GM18520 (cell line): ENCODE results near the gene TNFRSF14.
"Not testable (repeated sequence)": the region's sequence is repeated elsewhere in the genome, so short reads cannot be mapped to it uniquely, and the experiment has no call there.

Experiments used
- ATAC-seq: cut with Tn5 transposase; IDR thresholded peaks from one replicate; pipeline ENCODE4 v1.9.1; 2021; ENCODE audit not compliant: unreplicated experiment

TNFRSF14 gene

DNA sequence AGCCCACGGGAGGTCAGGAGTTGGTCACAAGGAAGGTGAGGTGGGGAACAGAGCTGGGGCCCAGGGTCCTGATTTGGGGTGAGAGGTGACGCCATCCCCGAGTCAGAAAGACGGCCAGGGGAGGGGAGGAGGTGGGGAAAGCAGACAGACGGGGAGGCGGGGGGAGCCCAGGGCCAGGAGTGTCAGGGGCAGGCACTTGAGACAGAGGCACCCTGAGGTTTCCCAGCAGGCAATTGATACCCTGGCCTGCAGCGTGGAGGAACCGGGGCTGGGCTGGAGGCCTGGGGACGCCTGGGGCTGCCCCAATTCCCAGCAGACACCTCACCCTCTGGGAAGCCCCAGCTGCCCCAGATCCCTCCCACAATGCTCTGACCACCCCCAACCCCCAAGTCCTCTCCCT, 3.1 kb upstream of the TNFRSF14 start:
- not testable (repeated sequence) for ATAC-seq

DNA sequence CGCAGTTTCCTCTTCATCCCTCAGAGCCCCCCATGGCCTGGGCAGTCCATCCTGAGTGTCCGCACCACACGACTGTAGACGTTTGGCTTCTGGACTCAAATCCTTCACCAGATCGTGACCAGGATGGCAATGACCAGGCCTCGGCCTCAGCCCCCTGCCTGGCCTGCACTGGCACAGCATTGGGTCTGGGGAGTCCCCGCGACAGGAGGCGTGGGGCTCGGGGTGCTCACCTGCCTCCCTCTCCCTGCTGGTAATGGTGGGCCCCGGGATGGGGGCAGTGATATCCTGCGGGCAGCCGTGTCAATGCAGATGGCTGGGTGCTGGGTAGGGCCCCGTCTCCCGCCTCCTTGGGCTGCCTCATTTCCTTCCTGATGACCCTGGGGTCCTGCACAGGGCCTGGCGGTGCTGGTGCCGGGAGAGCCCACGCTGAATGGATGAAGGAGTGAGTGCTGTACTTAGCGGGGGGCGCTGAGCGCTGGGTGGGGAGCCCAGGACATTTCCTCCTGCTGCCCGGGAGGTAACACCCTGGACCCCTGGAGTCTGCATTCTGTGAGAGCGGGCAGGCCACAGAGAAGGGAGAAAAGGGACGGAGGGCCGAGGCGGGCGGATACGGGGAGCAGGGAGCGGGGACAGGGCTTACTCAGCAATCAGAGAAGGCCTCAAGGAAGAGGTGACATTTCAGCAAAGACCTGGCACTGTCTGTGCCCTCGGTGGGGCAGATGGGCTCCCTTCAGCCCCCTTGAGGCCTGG, 2.1 kb upstream of the TNFRSF14 start:
- ATAC-seq: no peak

DNA sequence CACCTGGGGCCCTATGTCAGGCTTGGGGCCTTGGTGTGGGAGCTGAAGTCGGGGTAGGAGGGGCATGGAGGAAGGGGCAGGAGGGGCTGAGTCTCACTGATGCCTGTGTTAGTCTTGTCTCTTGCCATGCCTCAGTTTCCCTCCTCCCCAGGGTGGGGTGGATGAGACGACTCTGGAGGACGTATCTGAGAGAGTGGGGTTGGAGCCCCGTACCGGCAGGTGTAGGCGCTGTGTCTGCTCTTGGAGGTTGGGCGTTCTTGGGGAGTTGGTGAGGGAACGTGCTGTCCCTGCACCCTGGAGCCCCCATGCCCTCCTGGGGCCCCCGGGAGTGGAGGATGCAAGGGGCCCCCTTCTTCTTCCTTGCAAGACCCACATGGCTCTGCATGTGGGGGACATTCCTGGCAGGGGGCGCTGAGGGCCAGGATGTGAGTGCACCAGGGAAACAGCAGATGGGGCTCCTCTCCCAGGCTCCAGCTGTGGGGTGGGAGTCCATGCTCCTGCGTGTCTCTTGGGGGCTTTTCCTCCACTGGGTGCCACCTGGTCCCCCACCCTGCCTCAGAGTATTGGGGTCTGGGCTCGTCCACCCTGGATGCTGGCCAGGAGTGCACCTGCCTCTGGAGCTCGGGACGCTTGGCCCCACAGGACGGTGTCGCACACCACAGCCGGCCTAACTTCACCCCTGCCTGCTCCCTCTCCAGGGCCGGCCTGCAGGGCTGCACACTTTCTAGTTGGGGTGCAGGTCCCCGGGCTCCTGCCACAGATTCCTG, 1.4 kb upstream of the TNFRSF14 start:
- ATAC-seq: no peak

DNA sequence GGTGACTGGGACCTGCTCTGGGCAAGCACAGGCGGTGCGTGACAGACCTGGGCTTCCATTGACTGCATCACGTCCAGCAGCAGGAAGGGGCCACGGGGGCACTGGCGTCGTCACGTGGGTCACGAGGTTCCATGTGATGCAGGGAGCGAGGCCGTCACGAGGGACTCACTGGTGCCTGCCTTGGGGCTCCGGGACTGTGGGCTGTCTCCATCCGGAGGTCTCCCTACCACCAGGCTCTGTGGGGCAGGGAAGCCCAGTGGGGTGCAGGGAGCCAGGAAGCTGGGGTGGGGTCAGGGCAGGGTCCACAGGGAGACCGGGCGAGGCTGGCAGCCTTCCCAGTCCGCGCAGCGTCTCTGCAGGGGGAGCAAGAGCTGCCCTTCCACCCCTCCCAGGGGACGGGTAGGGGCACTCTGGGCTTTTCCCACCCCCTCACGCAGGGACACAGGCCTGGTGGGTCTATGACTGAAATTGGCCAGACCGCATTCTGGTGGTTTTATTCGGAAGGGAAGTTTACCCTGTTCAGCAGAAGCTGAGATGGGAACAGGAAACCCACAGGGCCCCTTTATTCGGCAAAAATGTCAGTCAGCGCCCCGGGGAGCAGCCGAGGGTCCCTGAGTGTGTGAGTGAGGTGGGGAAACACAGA, 416 bp upstream of the TNFRSF14 start:
- ATAC-seq: no peak

DNA sequence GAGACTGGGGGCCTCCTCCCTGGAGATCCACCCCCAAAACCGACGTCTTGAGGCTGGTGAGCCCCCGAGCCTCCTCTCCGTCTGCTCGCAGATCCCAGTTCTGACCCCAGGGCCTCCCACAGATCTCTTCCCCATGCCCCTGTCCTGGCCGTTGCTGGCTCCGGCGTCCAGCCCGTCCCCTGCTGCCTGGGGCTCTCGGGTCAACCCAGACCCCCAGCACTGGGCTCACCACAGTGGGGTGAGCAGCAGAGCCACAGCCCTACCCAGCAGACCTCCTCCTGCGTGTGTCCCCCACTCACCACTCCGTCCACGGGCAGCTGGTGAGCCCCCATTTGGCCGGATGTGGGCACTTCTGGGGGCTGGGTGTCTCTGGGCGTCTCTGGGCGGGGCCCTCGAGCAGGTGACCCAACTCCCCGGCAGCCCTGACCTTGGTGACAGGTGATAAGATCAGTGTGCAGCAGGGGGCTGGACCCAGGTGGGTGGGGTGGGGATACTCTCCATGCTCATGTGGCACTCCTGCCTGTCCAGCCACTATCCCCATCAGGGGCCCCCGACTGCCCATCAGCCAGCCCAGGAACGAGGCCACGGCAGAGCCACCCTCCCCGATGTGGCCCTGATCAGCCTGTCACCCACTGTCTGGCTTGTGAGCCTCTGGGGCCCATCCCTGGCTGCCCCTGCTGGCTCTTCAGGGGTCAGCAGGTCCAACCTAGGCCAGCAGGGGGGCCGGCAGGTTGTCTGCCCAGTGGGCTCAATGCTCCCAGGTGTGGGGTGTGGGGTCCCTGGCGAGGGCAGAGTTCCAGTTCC, 709 bp downstream of the TNFRSF14 start:
- no peak for ATAC-seq

DNA sequence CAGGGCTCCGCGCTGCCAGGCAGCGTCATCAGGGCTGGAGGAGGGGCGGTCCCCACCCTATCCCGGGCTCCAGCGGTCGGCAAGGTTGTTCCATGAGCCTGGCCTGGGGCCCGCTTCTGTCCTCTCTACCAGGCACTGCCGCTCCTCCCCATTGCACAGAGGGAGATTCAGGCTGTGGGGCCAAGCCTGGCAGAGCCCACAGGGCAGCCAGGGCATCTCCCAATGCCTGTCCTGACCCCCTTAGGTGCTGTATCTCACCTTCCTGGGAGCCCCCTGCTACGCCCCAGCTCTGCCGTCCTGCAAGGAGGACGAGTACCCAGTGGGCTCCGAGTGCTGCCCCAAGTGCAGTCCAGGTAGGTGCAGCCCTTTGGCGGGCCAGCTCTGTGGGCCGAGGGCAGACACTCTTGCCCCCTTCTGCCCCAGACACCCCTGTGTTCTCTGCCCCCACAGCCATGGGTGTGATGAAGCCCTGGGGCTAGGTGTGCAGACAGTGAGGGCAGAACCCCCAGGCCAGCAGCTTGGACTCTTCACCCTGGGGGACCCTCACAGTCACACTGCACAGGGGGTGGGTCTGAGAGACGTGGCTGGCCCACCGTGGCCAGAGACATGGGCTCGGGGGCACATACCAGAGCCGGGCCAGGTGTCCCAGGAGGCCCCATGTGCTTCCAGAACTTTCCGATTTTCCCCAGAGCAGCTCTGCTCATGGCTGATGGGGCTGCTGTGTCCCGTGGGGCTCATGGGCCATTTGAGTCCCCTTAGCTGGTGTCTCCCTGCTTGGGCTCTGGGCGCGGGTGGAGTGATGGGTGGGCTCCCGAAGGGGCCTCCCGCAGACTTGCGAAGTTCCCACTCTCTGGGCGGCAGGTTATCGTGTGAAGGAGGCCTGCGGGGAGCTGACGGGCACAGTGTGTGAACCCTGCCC, 1.6 kb downstream of the TNFRSF14 start:
- no peak for ATAC-seq

DNA sequence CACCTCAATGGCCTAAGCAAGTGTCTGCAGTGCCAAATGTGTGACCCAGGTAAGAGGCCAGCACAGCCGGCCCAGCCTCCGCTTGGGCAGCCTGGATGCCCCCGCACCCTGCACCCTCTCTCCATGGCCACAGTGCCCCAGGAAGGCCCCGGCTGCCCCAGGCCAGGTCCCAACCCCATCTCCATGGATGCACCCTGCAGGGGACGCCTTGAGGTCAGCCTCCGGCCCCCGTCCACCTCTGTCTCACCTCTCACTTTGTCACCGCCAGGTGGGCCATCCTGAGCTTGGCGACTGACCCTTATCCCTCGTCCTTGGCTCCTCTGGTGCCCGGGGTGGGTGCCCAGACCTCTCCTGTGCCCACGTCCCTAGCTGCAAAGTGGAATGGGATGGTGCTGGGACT, 2.2 kb downstream of the TNFRSF14 start:
- ATAC-seq: no peak

DNA sequence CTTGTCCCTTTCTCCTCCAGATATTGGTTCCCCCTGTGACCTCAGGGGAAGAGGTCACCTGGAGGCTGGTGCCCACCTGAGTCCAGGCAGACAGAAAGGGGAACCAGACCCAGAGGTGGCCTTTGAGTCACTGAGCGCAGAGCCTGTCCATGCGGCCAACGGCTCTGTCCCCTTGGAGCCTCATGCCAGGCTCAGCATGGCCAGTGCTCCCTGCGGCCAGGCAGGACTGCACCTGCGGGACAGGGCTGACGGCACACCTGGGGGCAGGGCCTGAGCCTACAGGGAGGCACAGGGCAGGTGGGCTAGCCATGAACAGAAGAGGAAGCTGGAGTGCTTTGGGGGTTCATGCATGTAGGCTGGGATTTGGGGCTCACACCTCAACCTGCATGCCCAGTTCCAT, 2.7 kb downstream of the TNFRSF14 start:
- ATAC-seq: no peak

DNA sequence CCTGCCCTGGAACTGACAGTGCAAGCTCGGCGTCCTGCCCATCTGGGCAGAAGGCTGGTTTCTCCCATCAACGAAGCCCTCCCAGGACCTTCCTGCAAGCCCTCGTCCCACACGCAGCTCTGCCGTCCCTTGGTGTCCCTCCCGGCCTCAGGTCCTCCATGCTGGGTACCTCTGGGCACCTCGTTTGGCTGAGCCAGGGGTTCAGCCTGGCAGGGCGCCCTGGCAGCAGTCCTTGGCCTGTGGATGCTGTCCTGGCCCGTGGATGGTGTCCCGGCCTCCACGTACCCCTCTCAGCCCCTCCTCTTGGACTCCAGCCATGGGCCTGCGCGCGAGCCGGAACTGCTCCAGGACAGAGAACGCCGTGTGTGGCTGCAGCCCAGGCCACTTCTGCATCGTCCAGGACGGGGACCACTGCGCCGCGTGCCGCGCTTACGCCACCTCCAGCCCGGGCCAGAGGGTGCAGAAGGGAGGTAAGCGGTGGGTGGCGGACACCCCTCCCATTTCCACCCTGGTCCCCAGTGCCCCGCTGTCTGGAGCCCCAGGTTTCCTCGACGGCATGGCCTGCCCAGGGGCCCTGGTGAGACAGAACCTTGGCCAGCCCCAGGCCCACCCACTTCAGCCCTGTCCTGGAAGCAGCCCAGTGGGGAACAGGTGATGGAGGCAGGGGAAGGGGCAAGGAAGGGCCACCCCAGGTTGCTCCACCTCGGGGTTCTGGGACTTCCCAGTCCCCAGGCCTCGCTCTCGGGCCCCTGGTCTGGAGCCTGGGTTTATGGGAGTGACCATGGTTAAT, 3.5 kb downstream of the TNFRSF14 start:
- ATAC-seq: no peak

DNA sequence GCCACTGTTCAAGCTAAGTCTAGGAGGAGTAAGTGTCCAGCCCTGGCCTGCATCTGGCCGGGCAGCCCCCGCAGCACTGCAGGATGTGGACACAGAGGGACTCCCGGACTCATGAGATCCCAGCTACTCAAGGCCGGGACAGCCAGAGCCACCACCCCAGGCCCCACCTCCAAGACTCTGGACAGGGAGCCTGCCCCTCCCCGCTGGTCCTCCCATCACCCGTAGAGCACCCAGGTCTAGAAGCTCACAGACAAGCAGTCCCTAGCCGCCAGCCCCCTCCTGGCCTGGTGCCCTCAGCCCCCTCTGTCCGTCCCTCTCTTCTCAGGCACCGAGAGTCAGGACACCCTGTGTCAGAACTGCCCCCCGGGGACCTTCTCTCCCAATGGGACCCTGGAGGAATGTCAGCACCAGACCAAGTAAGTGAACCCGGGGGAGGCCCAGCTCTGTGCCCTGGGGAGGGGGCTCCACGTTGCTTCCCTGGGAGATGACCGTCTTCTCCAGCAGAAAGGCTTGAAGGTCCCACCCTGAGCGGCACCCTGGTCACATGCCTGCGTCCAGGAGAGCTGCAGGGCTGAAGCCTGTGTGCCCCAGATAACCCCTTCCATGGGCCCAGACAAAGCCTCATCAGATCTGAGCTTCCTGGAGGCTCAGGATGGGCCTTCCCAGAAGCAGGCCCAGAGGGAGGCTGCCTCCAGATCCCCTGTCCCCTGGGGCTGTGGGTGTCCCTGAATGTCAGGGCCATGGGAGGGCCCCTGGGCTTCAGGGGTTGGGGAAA, 4.3 kb downstream of the TNFRSF14 start:
- ATAC-seq: no peak

DNA sequence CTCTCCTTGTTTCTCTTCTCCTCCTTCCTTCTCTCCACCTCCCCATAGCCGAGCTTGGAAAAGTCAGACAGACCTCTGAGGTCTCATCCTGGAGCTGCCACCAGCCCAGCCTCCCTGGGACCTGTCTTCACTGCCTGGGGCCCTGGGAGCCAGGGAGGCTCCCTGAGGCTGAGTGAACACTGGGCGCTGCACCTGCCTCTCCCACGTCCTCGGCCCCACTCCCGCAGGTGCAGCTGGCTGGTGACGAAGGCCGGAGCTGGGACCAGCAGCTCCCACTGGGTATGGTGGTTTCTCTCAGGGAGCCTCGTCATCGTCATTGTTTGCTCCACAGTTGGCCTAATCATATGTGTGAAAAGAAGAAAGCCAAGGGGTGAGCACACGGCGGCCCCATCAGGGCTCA, 5.3 kb downstream of the TNFRSF14 start:
- no peak for ATAC-seq

DNA sequence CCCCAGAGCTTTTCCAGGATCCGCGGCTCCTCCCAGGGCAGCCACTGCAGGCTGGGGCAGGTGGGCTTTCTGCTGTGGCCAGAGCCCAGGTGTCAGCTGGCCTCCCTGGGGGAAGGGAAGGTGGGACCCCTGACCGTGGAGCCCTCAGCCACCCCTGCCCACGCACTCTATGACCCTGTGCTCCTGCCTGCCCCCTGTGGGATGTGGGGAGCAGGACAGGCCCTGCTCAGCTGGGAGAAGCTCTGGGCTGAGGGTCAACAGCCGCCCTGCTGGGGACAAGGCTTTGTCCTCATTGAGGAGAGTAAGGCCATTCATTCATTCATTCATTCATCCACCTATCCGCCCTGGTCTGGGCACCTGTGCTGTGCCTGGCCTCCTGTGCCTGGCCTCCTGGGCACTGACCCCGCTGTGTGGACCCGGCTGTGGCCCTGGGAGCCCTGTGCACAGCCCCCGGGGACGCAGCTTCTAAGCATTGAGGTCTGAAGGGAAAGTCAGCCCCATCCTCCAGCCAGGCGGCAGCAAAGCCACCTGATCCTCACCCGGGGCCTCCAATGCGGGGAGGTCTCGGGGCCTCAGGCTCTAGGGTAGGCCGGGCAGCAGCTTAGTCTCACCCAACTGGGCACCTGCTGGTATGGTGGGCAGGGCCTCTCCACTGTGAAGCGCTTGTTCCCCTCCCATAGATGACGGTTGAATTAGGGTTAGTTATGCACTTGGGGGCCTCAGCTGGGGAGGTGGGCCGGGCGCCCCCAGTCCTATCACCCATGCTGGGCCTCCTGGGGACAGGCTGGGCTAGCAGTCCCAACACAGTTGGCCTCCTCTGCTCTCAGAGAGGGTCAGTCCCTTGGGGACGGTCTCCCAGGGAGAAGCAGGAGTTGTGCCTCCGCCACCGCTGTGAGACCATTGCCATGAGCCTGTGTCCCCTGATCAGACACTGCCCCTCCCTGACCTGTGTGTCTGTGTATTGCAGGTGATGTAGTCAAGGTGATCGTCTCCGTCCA, 6.0 kb downstream of the TNFRSF14 start:
- ATAC-seq: no peak

DNA sequence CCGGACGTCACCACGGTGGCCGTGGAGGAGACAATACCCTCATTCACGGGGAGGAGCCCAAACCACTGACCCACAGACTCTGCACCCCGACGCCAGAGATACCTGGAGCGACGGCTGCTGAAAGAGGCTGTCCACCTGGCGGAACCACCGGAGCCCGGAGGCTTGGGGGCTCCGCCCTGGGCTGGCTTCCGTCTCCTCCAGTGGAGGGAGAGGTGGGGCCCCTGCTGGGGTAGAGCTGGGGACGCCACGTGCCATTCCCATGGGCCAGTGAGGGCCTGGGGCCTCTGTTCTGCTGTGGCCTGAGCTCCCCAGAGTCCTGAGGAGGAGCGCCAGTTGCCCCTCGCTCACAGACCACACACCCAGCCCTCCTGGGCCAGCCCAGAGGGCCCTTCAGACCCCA, 7.0 kb downstream of the TNFRSF14 start:
- ATAC-seq: no peak

DNA sequence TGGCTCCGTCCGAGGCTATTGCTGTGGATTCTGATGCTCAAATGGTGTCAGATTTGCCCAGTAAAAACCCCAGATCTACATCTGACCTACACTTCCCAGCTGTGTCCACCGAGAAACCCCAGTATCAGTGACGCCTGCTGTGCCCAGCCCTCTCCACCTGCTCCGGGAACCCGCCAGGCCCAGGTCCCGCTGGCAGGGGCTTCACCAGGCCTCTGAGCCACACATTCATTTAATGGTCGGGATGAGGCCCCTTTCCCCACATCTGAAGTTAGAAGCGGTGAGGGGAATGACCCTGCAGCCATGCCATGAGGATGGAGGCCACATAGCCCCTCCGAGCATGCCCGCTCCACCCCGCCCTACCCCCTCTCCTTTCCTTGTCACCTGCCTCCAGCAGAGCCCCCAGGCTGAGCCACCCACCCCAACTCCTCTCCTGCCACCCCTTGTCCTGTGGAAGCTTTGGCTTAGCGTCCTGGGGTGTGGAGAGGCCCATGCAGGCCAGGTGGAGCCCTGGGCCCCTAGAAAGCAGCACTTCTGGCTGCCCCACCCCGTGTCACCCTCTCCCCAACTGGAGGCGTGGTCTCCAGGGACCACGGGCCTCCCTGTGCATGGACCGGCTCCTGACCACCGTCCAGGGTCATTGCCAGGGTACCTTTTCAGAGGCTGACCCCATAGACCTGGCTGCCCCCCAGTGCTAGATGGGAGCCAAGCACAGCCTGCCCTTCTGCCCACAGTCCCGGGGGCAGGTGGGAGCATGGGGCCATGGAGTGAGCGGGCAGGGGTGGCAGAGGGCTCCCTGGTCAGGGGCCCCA, 8.0 kb downstream of the TNFRSF14 start:
- ATAC-seq: no peak

DNA sequence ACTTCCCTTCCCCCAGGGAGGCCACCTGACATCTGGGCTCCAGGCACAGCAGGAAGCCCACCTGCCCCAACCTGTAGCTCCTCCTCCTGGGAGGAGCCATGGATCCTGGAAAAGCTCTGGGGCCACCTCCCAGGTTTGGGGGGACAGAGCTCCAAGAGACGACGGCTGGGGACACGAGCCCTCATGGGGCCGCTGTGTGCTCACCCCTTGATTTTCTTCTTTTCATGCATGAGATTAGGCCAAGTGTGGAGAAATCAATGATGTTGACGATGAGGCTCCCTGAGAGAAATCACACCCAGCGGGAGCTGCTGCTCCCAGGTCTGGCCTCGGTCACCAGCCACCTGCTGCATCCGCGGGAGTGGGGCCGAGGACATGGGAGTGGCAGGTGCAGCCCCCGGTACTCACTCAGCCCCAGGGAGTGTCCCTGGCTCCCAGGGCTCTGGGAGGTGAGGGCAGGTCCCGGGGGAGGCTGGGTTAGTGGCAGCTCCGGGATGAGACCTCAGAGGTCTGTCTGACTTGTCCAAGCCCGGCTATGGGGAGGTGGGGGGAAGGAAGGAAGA, 8.7 kb downstream of the TNFRSF14 start:
- ATAC-seq: no peak
